ENCODE data around the gene CSF3R. TPM values are rescaled to one million over a fixed set of nuclear protein-coding genes. Genes with fewer than 3 reads are reported as not detected.
A peak's percentile ranks its signal among the peaks of the same experiment; 100 is the strongest.

Gene CSF3R
- total RNA-seq, 1 donor, result not detected

DNA sequence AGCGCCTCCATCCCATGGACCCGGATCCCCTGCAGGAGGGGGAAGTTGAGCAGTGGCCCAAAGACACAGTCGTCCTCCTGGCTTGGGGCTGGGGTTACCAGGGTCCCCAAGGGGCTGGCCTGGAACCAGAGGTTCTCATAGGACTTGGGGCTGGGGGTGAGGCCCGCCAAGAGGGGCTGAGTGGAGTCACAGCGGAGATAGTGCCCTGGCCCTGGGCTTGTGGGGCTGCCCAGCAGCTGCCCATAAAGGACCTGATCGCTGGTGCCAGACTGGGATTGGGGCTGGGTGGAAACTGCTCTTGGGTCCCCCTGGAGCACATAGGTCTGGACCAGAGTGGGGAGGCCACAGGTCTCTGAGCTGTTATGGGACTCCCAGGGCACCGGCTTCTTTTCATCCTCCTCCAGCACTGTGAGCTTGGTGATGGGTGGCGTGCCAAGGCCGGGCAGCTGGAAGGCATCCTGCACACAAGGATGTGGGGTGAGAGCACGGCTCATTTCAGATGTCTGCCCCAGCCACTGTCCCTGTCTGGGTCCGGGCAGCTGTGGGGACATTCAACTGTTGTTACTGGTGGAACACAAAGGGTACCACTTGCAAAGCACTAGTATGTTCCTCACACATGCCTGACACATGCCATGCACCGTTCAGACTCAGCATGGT is 16.2 kb downstream of the CSF3R start:
- no peak for DNase-seq (ENCODE audit: low read depth)
- no peak overlapping the region for H3K4me3 ChIP-seq (ENCODE audit: low read depth, low read length)
- TF ChIP-seq, protein P1, sequence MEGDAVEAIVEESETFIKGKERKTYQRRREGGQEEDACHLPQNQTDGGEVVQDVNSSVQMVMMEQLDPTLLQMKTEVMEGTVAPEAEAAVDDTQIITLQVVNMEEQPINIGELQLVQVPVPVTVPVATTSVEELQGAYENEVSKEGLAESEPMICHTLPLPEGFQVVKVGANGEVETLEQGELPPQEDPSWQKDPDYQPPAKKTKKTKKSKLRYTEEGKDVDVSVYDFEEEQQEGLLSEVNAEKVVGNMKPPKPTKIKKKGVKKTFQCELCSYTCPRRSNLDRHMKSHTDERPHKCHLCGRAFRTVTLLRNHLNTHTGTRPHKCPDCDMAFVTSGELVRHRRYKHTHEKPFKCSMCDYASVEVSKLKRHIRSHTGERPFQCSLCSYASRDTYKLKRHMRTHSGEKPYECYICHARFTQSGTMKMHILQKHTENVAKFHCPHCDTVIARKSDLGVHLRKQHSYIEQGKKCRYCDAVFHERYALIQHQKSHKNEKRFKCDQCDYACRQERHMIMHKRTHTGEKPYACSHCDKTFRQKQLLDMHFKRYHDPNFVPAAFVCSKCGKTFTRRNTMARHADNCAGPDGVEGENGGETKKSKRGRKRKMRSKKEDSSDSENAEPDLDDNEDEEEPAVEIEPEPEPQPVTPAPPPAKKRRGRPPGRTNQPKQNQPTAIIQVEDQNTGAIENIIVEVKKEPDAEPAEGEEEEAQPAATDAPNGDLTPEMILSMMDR (IDR thresholded peaks at IDR 0.05; ENCODE audit: insufficient read depth, low read depth, low read length), result no peak

DNA sequence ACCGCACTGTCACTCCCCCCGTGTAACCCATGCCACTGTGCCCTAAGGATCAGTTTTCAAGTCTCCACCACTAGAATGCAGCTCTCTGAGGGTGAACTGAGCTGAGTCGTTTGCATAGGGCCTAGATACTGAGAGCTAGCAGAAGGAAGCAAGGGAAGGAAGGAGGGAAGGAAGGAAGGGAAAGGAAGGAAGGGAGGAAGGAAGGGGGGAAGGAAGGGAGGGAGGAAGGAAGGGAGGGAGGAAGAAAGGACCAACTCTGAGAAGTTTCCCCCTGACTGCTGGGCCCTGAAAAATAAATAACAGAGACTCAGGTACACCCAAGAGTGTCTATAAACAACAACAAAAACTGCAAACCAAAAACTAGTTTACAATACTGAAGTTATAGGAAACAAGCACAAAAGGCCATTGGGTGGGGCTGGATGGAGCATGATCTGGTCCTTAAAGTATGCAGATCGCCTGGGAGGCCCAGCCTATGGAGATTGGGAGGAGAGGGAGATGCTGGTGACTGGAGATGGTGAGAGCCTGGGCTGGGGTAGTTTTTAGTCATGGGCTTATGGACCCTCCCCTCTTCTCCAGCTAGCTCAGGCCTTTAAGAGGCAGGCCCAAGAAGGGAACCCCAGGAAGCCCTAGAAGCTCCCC is 16.9 kb downstream of the CSF3R start:
- no peak for DNase-seq (ENCODE audit: low read depth)
- no peak overlapping the region for H3K4me3 ChIP-seq (ENCODE audit: low read depth, low read length)
- TF ChIP-seq, protein P1 (IDR thresholded peaks at IDR 0.05; ENCODE audit: insufficient read depth, low read depth, low read length), result no peak

DNA sequence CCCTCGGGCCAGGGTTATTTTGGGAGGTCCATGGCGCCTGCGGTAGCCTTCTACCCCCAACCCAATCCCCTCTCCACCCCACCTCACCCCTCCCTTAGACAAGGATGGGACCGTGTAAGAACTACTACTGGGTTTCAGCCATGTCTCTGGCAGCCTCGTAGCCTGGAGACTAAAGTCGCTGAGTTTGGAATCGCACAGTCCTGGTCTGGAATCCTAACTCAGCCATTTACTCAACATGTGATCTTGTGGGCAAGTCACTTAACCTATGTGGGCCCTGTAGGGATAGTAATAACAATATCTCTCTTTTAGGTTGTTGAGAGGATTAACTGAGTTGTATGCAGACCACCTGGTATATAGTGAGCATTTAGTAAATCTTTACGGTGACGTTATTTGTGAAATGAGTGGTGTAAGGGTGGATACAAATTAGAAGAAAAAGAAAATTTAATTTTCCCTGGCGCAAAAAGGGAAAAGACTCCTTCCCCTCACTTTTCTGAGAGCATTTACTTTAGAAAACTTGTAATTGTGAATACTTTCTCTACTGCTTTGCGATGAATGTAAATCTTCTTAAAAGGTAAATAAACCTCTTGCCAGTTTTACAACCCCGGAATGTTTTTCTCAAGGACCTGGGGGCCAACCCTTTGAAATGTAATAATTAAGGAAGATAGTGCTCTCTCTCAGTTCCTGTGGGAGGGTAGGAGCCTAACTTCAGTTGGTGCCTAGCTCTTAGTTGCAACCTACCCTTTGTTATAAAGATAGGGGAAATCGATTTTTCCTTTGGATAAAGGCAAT is 17.9 kb downstream of the CSF3R start:
- H3K4me3 ChIP-seq (ENCODE audit: low read depth, low read length), result peak overlapping the region; percentile 90
- DNase-seq (ENCODE audit: low read depth), result no peak
- TF ChIP-seq, protein P1 (IDR thresholded peaks at IDR 0.05; ENCODE audit: insufficient read depth, low read depth, low read length), result no peak

DNA sequence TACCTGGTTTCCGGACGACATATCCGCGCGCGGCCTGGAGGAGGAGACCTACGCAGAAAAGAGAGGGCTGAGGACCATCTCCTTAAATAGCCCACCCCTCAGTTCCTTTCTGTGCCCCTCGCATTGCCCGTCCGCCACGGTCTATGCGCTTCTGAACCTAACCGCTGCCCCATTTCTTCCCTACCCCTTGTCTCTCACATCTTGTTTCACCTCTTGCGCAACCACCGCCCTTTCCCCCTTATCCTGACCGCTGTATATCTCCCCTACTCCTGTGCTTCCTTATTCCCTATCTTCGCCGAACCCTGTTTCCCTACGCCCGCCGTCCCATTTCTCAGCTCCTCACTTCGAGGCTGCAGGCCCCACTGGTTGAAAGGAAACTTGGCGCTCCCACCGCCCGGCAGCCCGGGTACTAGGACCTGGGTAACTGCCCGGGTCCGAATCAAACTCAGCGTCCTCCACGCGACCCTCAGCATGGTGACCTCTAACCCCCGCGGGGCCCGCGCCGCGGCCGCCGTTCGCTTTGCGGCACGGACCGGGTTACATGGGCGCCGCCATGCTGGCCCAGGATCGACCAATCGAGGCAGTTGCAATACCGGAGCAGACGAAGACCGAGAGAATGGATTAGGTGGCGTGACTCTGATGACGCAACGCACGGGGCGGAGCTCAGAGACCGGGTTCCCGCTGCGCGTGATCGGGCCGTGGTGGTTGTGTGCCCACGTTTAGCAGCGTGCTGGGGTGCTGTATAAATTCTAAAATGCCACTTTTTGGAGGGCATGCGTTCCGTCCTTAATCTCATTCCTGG is 18.7 kb downstream of the CSF3R start, which contains the start of gene MRPS15:
MRPS15 (minus strand) TSS at position 582 of the 802 bp plus-strand sequence; CDS start at position 473, 109 bp downstream.
- peak; percentile 96 for DNase-seq (ENCODE audit: low read depth)
- TF ChIP-seq, protein P1 (IDR thresholded peaks at IDR 0.05; ENCODE audit: insufficient read depth, low read depth, low read length), result no peak
- H3K4me3 ChIP-seq (ENCODE audit: low read depth, low read length), result peak within 1 kb of the TSS; percentile 90

DNA sequence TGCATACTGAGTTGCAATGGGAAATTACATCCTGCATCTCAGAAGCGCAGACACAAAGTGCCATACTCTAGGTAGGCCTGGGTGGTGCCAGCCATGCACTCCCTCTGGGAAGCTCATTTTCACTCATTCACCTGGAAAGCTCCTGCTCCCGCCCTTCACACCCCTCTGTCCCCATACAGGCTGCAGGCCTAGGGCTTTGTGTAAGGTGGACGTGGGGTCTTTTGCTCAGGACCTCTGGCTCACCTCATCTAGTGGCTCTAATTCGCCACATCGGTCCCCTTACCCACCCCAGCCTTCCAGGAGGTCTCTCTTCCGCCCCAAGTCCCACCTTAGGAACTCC is 19.3 kb downstream of the CSF3R start:
- H3K4me3 ChIP-seq (ENCODE audit: low read depth, low read length), result peak overlapping the region; percentile 90

DNA sequence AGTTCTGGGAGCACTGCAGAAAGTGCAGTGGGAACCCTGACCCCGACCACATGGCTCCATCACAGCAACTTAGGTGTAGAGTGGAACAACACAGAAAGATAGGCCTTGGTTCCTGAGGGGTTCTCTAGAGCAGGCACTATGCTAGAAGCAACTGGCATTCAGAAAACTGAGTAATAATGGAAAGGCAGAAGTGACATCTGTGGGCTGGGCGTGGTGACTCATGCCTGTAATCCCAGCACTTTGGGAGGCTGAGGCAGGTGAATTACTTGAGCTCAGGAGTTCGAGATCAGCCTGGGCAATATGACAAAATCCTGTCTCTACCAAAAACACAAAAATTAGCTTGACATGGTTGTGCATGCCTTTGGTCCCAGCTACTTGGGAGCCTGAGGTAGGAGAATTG is 23.8 kb downstream of the CSF3R start:
- TF ChIP-seq, protein P1 (IDR thresholded peaks at IDR 0.05; ENCODE audit: insufficient read depth, low read depth, low read length), result no peak
- H3K4me3 ChIP-seq (ENCODE audit: low read depth, low read length), result no peak overlapping the region
- no peak for DNase-seq (ENCODE audit: low read depth)

More for the DNA sequence above, 19.3 kb downstream of the CSF3R start:
- DNase-seq (ENCODE audit: low read depth), result no peak
- TF ChIP-seq, protein P1 (IDR thresholded peaks at IDR 0.05; ENCODE audit: insufficient read depth, low read depth, low read length), result no peak

All from fibroblast of villous mesenchyme (primary cell).